Sigmoid colon (tissue), 4 donors: ENCODE data around the gene GDE1.

Experiments used
- POLR2A ChIP-seq, 2 donors: fragments of 450-650 bp; IDR thresholded peaks; one replicate each; pipeline ENCODE4 v1.6.1; 2016; ENCODE audit warnings: antibody characterized with exemption in 2 of 2, mild to moderate bottlenecking in 2 of 2, moderate library complexity in 2 of 2
- POLR2AphosphoS5 ChIP-seq, 4 donors: sonication (generic); formaldehyde crosslinking; IDR thresholded peaks; one replicate each; pipeline ENCODE4 v1.6.1; 2017; ENCODE audit warnings: antibody characterized with exemption in 4 of 4
- TF ChIP-seq, protein P1 (sequence below), 4 experiments: fragments of 450-650 bp in 3 of 4; fragments of 200-600 bp in 1 of 4; IDR thresholded peaks; one replicate each; pipeline ENCODE4 v1.5.1; 2016 to 2019; ENCODE audit warnings: antibody characterized with exemption in 4 of 4, mild to moderate bottlenecking in 3 of 4, moderate library complexity in 2 of 4

DNA sequence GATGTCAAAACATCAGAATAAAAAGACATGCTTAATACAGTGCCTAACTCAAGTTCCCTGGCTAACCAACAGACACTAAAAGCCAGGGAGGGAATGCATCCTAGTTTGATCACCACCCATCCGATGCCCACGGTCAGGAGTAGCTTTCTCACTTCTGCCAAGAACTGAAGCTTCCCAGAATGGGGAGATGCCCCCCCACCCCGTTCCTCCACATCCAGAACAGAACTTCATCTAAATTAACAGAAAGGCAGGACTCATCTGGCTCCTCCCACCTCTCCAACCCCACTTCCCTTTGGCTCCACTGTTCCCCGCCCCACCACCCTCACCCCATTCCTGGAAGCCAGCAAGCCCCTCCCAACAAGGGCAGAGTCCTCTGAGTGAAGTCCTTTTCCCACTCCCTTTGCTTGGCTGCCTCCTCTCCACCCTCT, 33.7 kb downstream of the GDE1 start:
- TF ChIP-seq, protein P1, sequence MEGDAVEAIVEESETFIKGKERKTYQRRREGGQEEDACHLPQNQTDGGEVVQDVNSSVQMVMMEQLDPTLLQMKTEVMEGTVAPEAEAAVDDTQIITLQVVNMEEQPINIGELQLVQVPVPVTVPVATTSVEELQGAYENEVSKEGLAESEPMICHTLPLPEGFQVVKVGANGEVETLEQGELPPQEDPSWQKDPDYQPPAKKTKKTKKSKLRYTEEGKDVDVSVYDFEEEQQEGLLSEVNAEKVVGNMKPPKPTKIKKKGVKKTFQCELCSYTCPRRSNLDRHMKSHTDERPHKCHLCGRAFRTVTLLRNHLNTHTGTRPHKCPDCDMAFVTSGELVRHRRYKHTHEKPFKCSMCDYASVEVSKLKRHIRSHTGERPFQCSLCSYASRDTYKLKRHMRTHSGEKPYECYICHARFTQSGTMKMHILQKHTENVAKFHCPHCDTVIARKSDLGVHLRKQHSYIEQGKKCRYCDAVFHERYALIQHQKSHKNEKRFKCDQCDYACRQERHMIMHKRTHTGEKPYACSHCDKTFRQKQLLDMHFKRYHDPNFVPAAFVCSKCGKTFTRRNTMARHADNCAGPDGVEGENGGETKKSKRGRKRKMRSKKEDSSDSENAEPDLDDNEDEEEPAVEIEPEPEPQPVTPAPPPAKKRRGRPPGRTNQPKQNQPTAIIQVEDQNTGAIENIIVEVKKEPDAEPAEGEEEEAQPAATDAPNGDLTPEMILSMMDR (IDR thresholded peaks at IDR 0.05) = no peak
- no peak for TF ChIP-seq POLR2A (IDR thresholded peaks at IDR 0.05)
- no peak for TF ChIP-seq POLR2AphosphoS5 (IDR thresholded peaks at IDR 0.05)
